Stimulated activated CD4-positive, alpha-beta T cell treated with anti-CD3 and anti-CD28 coated beads, Interleukin-4, amount 100 ng/mL, for 4 hours (primary cell): ENCODE data around the gene KIAA1217.

ENCODE experiments used
- DNase-seq, 2 experiments: peaks; one replicate each; pipeline ENCODE4 v3.0.0-alpha.2; 2020

Gene KIAA1217

DNA sequence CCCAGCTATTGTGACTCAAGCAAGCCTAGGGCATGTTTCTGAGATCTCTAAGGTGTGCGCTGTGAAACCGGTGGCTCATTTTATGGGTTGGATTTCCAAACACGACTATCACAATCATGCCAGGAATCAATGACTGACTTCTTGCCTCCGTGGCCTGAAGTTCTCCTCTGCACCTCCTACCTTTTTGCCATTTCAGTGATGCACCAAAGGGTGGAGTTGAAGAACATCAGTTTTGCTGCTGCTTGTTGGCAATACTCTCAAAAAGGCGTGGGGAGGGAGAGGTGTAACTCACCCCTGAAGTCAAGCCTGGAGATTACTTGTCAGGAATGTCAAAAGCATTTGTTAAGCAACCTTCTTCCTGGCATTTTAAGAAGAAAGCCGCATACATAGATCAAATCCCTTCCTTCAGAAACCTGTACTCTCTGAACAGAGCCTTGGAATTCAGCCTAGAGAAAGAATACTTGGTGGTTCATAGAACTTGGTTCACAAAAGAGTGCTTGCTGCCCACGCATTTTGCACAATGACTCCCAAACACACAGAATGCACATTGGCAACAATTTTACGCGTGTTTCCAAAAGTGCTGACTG lies 41.0 kb downstream of the KIAA1217 start:
- no peak for DNase-seq

DNA sequence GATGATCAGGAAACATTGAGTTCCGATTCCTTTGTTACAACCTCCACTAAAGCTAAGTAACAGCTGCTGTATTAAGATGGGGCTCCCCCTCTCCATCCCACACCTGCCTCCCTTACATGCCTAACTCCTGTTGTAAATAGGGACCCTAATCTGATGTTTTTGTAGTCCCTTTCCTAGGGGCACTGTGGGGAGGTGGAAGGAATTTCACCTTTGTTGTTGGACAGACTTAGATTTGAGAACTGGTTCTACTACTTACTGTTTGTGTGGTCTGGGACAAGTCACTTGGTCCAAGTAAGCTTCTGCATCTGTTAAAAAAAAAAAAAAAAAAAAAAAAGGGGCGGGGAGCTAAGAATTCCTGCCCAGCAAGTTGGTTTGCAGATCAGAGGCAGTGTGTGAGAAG lies 42.6 kb downstream of the KIAA1217 start:
- no peak for DNase-seq

DNA sequence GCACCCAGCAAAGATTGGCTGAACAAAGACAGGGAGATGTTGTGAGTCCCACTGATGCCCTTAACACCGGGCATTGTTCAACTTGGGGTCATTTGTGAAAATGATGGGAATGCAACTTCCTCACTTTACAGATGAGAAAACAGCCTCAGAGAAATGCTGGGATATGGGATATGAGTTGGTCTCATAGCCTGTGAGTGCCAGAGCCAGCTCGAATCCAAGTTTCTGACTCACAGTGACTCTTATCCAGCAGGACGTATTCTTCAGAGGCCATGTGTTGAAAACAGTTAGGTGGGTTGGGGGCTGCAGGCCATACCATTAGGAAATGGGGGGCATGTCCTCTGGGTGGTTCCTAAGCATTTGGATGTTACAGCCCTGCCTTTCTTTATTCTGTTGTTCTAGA lies 45.2 kb downstream of the KIAA1217 start:
- DNase-seq, result no peak

DNA sequence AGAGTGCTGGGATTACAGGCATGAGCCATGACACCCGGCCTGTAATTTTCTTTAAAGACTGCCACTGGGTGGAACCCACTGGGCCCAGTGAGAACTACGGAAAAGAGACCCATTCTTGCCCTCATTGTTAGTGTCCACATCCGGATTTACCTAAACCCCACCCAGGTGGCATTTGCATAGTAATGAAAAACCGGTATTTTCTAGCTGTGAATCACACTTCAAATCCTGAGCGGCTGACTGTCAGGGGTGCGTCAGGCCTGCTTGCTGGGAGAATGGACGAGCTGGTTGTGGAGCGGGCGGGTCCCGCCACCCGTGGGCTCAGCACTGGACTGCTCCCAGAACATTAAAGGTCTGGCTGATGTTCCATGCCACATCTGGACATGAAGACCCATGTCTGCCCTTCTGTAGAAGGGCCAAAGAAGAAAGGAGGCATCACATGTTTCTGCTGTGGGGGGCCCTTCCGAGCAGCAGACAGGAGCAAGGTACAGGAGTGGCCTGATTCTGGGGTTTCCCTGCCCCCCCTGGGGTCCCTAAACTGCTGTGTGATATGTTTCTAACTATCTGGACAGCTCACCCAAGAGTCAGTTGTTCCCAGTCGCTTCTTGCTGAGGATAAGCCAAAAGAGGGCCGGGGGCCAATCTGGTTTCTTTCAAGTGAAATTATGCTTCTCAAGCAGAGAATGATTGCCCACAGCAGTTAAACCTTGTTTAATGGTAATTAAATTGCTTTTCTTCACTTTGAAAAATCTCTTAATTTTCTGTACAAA lies 46.4 kb downstream of the KIAA1217 start:
- no peak for DNase-seq

DNA sequence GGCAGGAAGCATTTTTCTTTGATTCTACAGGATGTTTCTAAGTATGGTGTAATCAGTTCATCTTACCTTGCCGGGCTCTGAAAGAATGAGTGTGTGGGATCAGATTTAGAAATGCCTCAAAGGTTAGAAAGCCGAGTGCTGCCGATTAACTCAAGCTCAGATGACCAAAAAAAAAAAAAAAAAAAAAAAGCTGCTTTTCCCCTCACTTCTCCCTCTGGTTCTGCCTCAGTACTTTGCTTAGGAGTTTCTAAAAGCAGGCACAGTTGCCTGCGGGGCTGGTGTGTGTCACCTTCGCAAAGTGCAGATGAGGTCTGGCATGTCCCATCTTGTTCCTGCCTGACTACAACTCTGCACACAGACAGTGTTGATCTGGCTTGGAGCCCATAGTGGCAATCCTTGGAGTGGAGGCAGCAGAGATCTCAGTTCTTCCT lies 47.0 kb downstream of the KIAA1217 start:
- DNase-seq, result no peak

DNA sequence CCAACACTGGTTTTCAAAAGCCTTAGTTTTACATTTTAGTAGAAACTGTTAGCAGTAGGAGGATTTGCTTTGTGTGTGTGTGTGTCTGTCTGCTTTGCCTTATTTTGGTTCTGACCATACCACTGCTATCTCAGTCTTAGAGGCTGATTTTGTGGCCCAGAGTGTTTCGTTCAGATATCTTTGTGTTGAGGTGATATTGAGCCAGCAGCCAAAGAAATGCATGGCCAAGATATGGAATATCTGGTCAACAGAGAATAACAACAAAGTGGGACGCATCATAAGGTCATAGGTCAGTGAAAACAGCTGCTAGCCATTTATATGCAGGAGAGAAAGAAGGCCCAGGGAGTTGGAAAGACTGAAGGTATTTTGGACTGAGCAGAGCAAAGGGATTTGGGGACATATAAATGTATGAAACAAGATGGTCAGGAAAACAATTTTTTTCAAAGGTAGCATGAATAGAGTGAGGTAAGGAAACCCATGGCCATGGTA lies 47.7 kb downstream of the KIAA1217 start:
- no peak for DNase-seq

DNA sequence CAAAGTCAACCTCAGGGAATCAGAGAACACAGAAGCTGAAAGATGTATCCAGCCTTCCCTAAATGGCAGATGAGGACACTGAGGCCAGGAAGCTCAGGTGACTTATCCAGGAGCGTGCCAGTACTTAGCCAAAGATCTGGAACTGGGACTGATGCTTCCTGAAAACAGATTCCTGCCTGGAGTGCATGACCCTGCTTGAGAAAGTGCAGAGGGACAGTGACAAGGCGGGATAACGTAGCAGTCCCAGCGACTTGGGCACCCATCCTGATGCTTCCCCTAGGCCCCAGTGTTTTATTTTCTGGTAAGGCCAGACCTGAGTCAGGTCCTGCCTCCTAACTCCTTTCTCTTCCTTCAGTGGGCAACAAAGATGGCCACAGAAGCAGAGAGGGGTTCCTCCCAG lies 48.6 kb downstream of the KIAA1217 start:
- DNase-seq, result no peak

DNA sequence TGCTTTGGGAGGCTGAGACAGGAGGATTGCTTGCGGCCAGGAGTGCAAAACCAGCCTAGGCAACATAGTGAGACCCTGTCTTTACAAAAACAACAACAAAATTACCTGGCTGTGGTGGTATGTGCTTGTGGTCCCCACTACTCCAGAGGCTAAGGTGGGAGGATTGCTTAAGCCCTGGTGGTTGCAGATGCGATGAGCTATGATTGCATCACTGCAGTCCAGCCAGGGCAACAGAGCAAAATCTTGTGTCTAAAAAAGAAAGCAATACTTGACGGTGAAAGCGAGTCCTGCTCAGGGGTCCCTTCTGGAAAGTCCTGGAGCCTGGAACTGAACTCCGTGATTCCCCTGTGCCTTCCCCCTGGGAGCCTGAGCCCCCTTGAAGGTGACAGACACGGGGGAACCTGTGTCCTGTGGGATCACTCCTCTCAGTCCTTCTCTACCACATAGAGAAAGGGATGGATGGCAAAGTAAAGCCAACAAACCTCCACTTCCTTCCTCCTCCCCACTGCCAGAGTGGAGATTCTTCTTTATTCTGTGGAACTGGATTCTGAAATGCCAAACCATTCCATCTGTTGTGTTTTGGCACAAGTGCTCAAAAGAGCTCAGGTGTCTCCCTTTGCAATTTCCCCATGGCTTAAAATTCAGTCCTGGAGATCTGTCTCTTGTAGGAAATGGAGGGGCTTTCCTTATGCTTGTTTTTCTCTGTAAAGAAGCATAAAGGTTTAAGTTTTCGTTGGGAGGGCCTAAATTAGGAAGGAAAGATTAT lies 50.6 kb downstream of the KIAA1217 start:
- DNase-seq, result no peak

DNA sequence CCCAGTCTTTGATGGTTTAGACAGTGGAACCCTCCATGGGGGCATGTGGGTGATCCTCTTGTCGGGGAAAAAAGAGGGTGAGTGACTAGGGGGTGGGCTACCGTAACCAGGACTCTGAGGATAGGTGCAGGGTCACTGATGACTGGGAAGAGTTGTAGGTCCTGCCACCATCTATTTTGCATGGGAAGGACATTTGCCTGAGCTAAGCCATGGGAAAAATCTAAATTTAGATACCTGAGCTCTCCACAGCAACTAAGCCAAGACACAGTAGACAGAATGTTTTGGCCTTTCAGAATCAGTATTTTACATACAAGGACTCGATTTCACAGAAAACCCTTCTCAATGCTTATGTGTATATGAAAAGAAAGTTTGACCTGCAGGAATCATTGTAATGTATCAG lies 52.7 kb downstream of the KIAA1217 start:
- DNase-seq, result no peak

DNA sequence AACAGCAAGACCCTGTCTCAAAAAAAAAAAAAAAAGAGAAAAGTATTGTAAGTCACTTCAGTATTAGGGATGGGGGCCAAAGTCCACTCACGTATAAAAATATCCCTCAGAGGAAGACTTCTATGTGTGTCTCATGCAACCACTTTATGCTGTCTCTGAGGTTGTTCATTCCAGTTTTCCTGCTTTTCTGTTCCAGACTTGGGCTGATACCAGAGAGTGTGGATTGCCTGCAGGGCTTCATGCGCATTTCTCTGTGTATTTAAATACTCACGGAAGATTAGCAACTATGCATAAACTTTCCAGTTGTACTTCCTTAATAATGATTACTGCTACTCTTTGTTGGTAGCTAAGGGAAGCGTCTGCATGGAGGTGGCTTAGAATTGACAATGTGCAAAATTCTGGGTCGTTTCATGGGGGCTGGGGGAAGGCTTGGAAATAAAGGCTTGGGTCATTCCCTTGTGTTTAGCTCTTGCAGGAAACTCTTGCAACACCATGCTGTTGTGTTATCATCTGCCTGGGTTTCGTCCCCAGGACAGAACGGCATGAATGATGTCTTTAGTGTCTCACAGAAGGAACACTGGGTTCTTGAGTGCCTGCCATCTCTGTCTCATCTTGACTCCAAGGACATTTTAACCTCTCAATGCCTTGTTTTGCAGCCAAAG lies 54.1 kb downstream of the KIAA1217 start:
- DNase-seq, result no peak

DNA sequence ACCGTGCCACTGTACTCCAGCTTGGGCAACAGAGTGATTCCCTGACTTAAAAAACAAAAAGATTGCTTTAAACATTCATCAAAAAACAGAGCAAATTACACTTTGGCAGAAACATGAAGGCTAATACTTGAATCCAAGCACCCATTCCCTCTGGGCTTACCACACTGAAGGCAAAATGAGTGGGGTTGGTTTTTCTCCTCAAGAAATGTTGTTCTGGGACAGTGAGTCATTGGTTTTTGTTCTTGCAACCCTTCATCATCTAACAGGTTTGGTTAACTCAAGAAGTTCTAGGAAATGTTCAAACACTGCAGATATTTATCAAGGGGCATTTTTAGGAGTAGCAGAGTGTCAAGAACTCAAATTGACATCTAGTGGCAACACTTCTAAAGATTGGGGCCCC lies 60.5 kb downstream of the KIAA1217 start:
- no peak for DNase-seq

DNA sequence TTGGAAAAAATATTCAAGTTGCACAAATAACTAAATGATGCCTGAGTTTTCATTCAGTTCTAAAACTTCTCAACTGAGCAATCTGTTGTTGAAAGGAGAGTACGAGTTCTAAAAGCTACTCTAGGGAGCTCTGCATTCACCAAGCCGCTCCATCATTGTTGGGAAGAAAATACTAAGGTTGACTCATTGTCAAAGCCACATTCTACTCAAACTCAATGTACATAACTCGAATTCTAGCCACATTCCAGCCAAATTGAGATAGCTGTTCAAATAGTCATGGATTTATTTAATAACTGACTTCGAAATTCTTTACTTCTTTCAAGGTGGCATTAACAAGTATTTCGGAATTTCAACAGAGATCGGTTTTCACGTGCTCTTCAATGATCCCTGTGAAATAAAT lies 63.4 kb downstream of the KIAA1217 start:
- DNase-seq, result no peak

DNA sequence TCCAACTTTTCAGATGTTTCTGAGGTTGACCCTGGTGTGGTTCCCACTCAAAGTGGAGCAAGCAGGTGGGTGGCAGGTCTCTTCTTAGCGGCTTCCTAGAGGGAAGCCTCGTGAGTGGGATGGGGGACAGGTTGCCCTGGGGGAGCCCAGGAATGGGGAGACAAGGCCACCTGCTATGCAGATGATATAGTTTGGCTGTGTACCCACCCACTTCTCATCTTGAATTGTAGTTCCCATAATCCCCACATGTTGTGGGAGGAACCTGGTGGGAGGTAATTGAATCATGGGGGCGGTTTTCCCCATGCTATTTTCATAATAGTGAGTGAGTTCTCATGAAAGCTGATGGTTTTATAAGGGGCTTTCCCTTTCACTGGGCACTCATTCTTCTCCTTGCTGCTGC lies 68.3 kb downstream of the KIAA1217 start:
- no peak for DNase-seq

DNA sequence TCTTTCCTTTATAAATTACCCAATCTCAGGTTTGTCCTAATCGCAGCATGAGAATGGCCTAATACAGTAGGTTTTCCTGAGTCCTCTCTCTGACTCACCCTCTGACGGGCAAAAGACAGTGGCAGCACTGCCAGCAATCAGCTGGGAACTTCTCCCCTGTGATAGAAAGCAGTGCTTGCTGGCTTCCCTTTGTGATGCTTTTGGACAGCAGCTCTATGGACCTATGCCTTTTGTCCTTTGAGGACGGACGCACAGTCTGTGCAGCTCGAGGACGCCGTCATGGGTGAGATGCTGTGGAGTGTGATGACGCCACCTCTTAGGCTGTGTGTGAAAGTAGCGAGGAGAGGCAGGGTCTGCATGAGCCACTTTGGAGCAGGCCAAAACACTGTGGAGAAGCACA lies 68.8 kb downstream of the KIAA1217 start:
- DNase-seq, result no peak

DNA sequence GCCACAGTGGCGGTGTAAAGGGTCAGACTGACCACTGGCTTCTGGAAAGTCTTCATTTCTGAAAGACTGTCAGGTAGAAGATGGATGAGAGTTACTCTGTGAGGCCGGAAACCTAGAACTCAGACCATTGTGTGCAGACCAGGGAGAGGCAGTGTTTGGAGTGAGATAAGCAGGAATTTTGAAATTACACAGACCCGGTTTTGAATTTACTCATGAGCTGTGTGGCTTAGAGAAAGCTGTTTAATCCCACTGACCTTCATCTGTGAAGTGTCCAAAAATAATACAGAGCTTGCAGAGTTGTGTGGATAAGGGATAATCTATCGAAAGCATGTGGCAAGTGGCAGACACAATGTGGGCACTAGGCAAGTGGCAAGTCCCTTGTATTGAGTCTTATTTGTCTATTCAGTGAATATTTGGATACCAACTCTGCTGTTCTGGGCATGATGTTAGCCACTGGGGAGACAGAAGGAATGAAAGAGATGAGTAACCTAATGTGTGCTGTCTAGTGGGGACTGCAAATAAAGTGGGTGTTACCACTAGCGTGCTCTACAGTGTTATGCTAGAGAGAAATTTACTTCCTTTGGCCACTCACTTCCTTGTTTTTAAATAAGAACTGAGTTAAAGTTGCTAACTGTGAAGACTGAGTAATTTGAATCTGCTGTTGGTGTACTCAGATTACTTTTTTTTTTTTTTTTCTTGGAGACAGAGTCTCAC lies 69.4 kb downstream of the KIAA1217 start:
- DNase-seq, result no peak

DNA sequence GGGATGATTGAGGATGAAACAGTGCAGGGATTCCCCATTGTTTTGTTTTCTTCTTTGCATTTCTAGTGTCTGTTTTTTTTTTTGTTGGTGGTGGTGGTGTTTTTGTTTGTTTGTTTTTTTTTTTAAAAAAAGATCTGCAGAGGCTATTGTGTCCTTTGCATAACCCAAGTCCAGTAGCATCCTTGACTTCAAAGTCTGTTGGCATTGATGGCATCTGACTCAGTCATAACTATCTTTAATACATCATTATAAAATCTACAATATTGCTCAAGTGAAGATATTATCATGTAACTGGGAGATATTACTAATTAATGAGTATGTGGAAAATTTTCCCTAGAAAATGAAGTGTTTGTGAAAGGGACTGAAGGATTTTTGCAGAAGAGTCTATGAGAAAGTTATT lies 70.2 kb downstream of the KIAA1217 start:
- no peak for DNase-seq

DNA sequence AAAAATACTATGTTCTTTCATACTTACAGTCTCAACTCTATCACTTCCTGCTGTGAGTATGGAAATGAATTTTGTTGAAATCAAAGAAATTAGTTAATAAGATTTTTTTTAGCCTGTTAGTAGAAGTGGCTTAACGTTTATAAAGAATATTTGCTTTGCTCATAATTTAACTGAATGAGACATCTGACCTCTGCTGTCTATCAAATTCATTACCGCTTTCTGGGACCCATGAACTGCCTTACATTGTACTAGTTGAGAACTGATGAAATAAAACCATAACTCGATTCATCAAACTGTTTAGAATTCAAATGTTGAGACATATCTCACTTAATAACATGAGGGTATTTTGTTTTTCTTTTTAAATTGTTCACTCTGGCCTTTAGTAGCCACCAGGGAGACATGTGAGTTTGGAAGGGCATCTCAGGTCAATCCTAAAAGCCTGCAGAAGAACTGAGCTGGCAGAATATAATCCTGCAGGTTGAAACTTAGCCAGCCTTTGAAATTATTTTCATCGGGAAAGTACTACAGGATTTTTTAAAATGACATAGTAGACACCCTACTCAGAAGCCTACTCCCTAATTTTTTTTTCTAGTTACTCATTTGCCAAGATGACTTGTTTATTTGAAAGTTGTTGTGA lies 78.7 kb downstream of the KIAA1217 start:
- no peak for DNase-seq

DNA sequence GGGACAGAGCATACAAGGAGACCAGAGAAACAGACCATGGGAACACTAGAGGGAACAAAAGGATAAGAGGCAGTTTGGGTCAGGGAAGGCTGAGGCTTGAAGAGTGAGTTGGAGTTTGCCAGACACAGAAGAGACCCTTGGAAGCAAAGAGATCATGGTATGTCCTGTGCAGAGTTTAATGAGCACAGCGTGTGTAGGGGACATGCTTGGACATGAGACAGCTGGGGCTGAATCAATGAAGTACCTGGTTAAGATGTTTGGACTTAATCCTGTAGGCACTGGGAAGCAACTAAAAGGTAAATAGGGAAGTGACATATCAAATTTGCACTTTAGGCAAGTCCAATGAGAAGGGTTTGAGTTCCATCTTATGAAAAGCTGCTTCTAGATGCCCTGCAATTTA lies 79.6 kb downstream of the KIAA1217 start:
- no peak for DNase-seq

DNA sequence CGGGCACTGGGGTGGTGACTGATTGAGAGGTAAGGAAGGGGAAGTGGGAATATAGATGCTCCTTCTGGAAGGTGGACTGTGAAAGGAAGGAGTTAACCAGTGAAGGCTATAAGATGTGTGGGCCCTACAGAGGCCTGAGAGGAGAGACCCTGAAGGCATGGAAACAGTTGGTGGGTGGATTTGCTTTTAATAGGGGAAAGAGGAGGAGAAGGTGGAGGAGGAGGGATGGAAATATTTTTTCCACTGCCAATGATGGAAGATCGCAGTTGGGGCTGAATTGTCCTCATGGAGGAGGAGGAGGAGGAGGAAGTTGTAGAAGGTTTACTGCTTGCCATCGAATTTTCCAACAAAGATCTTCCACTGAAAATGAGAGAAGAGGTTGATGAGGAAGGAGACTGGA lies 80.3 kb downstream of the KIAA1217 start:
- DNase-seq, result no peak

DNA sequence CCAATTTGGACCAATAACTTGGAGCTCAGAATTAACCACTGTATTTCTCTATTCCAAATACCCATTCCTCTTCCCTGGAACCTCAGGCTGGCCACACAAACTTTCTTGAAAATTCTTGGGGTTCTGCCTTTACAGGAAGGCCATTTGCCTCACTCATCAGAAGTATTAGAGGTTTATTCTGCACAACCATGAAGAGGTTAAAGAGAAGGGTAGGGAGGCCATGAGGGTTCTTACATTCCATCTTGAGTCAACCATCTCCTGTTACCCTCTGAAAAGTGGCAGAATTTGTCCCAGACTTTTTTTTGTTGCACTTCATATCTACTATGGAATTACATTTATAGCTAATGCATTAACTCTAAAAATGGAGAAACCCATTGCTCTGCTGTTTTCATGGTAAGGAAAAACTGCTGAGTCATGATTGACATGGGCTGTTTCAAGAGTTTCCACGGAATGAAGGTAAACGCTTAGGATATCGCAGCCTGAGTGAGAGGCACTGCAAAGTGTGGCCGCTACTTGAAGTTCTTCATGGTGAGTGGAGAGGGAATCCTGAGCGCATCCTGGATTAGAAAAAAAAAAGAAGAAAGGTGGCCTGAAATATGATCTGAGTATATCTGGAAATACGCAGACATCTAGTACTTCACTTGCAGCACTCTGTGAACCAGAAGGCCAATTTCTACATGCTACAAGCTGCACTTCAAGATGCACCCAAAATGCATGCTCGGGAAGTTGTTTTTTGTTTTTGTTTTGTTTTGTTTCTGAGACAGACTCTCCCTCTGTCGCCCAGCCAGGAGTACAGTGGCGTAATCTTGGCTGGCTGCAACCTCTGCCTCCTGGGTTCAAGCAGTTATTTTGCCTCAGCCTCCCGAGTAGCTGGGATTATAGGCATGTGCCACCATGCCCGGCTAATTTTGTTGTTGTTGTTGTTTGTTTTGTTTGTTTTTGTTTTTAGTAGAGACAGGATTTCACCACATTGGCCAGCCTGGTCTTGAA lies 83.7 kb downstream of the KIAA1217 start:
- DNase-seq, result no peak
